Common myeloid progenitor, CD34-positive (primary cell): ENCODE data around the gene ICAM3.

Source experiments
- CTCF ChIA-PET: fragments of 350-600 bp; sonication (Branson Sonifier 250); formaldehyde crosslinking; loops from one replicate; lab custom pipeline; 2021; ENCODE audit warnings: antibody characterized with exemption; lab: Charles Lee
- POLR2A ChIA-PET: fragments of 350-600 bp; sonication (Branson Sonifier 250); formaldehyde crosslinking; loops from one replicate; lab custom pipeline; 2021; ENCODE audit warnings: antibody characterized with exemption; lab: Charles Lee
- DNase-seq, 3 donors: peaks; one replicate each; pipeline versions ENCODE4 v3.0.0 to v3.0.0-alpha.2; 2013
- H3K27ac ChIP-seq, 2 experiments: 1 replicate in 1 of 2; 2 replicates in 1 of 2; pipeline ENCODE4 v1.7.0; 2013; ENCODE audit warnings: inconsistent platforms in 2 of 2, low read length in 2 of 2, mild to moderate bottlenecking in 2 of 2, low read depth in 1 of 2, moderate library complexity in 1 of 2; ENCODE audit not compliant: severe bottlenecking in 2 of 2, insufficient read depth in 1 of 2, poor library complexity in 1 of 2
- H3K27me3 ChIP-seq, 5 experiments: replicated peaks in 2 of 5; 1 replicate in 3 of 5; 2 replicates in 2 of 5; pipeline versions ENCODE4 v1.6.1 to v1.7.0; 2013; ENCODE audit warnings: low read length in 4 of 5, mild to moderate bottlenecking in 2 of 5, moderate library complexity in 2 of 5, inconsistent platforms in 1 of 5; ENCODE audit not compliant: insufficient read depth in 5 of 5, control insufficient read depth in 4 of 5
- H3K36me3 ChIP-seq, 4 experiments: 1 replicate in 2 of 4; 2 replicates in 2 of 4; pipeline versions ENCODE4 v1.6.1 to v1.7.0; 2013; ENCODE audit warnings: low read length in 3 of 4, control low read depth in 1 of 4, mild to moderate bottlenecking in 1 of 4; ENCODE audit not compliant: control insufficient read depth in 4 of 4, insufficient read depth in 4 of 4
- H3K4me1 ChIP-seq, 4 experiments: 1 replicate in 3 of 4; 2 replicates in 1 of 4; pipeline versions ENCODE4 v1.6.1 to v1.7.1; 2013; ENCODE audit warnings: low read length in 3 of 4, mild to moderate bottlenecking in 3 of 4, control low read depth in 1 of 4, inconsistent platforms in 1 of 4, moderate library complexity in 1 of 4; ENCODE audit not compliant: control insufficient read depth in 4 of 4, insufficient read depth in 4 of 4; ENCODE audit errors: control extremely low read depth in 1 of 4
- H3K4me3 ChIP-seq, 7 experiments: 1 replicate in 4 of 7; 2 replicates in 3 of 7; pipeline versions ENCODE4 v1.5.1 to v1.7.0; 2013; ENCODE audit warnings: mild to moderate bottlenecking in 7 of 7, low read length in 6 of 7, moderate library complexity in 6 of 7, inconsistent platforms in 2 of 7, low read depth in 2 of 7, control low read depth in 1 of 7; ENCODE audit not compliant: insufficient read depth in 4 of 7, control insufficient read depth in 1 of 7; ENCODE audit errors: extremely low read depth in 1 of 7
- H3K9me3 ChIP-seq, 5 experiments: 1 replicate in 4 of 5; 2 replicates in 1 of 5; pipeline versions ENCODE4 v1.6.1 to v1.7.1; 2013; ENCODE audit warnings: low read length in 4 of 5, mild to moderate bottlenecking in 2 of 5, inconsistent platforms in 1 of 5, low read depth in 1 of 5, moderate library complexity in 1 of 5; ENCODE audit not compliant: control insufficient read depth in 4 of 5, insufficient read depth in 2 of 5; ENCODE audit errors: control extremely low read depth in 1 of 5
- WGBS: methylation state at CpG from one replicate; pipeline ENCODE4 v1.1.5; 2013; ENCODE audit not compliant: insufficient coverage; 5-methylcytosine and 5-hydroxymethylcytosine counted together

Gene ICAM3

DNA sequence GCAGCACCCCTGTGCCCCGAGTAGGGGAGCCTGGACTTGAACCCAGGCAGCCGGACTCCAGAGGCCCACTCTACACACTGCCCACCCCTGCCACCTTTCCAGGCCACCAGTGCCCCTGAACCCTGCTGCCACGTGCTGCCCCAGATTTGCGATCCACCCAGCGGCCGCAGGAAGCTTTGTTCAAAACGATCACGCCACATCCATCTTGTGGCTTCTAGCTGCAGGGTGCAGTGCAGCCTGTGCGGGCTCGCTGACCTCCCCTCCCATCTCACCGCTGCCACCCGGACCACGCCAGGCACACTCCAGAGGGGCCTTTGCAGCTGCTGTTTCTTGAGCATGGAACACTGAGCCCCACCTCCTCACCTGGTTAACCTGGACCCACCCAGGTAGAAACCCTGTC is 9.9 kb downstream of the ICAM3 start:
- POLR2A ChIA-PET, result interaction anchor here (1.5 kb wide), 1 partner anchor 60 kb away, joined by 5 read pairs; no protein-coding TSS in a partner anchor
- DNase-seq, result no peak

DNA sequence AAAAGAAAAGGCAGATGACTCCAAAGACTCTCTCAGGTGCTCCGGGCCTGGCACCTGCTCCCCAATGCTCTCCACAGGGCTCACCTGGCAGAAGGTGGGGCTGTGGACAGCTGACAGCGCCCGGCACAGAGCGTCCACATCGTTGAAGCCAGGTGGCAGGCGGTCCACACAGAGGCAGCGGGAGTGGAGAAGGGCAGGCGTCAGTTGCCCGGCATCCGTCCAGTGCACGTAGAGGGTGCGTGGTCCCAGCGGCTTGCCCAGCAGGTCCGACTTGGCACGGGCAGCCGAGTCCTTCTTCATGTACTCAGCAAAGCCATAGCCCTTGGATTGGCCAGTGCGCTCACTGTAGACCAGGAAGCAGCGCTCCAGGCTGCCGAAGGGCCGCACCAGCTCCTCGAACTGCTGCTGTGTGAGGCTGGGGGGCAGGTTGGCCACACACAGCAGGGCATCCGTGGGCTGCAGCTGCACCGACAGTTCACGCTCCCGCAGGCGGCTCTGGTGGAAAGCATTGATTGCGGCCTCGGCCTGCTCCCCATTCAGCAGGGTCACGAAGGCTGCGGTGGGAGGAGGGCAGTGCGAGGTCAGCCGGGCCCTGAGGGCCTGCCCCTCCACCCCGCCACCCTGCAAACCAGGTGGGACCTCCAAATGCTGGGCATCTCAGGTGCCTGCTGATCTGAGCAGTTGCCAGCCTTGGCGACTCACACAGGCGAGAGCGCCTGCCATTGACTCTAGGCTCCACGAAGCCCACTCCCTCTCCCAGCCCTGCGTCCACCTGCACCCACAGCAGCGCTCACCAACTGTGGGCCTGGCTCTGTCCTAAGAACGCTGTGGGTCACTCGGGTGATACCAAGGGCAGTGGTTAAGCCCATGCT is 10.6 kb downstream of the ICAM3 start:
- Histone ChIP-seq H3K9me3 (no peaks in the 10 kb centered on the region), H3K4me1 (peaks cover 0 to 17% (median 14%) of the 10 kb centered on the region in 4 experiments), H3K27me3 (no peaks in the 10 kb centered on the region), H3K27ac (no peak overlapping the region), H3K4me3 (no peak overlapping the region), H3K36me3 (peaks cover 19 to 66% (median 50%) of the 10 kb centered on the region in 4 experiments)
- POLR2A ChIA-PET, result interaction anchor here (1.5 kb wide), 1 partner anchor 59 kb away, joined by 5 read pairs; no protein-coding TSS in a partner anchor
- WGBS, result 96% methylated on average over 37 of the region's 41 CpGs
- CTCF ChIA-PET, result interaction anchor here (1.2 kb wide), 1 partner anchor 10 kb away, joined by 5 read pairs; no protein-coding TSS in a partner anchor
- no peak for DNase-seq

More for the DNA sequence above, 9.9 kb downstream of the ICAM3 start:
- H3K36me3 ChIP-seq, result peaks cover 18 to 66% (median 51%) of the 10 kb centered on the region in 4 experiments
- H3K4me3 ChIP-seq, result no peak overlapping the region
- no peak overlapping the region for H3K27ac ChIP-seq
- CTCF ChIA-PET, result interaction anchor here (2.4 kb wide), 1 partner anchor 30 kb away, joined by 6 read pairs; no protein-coding TSS in a partner anchor
- H3K4me1 ChIP-seq, result peaks cover 0 to 24% (median 20%) of the 10 kb centered on the region in 4 experiments
- H3K9me3 ChIP-seq, result no peaks in the 10 kb centered on the region
- WGBS, result 96% methylated on average over 12 of the region's 13 CpGs
- no peaks in the 10 kb centered on the region for H3K27me3 ChIP-seq

DNA sequence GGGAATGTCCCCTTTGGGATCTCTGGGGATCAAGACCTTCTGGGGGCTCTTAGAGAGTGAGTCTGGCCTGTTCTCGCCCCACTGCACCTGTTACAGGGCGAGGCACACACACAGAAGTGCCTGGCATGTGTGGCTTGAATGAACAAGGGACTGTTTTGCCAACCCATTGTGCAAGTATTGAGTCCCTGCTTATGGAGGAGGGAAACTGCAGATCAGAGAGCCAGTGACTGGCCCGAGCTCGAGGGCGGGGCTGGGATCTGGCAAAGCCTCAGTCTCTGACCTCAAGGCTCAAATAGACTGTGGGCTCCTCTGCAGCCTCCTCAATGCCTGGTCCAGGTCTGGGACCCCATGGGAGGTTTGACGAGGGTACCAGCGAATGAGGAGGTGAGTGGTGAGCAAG is 11.6 kb downstream of the ICAM3 start:
- Histone ChIP-seq H3K4me3 (no peak overlapping the region), H3K27me3 (no peaks in the 10 kb centered on the region), H3K27ac (no peak overlapping the region), H3K4me1 (peaks cover 0 to 12% (median 10%) of the 10 kb centered on the region in 4 experiments), H3K36me3 (peaks cover 24 to 75% (median 58%) of the 10 kb centered on the region in 4 experiments), H3K9me3 (no peaks in the 10 kb centered on the region)
- no peak for DNase-seq
- CTCF ChIA-PET, result interaction anchor here (1.2 to 1.3 kb wide), 3 partner anchors 9 to 61 kb away, joined by 3 to 5 read pairs (median 3); no protein-coding TSS in a partner anchor
- 99% methylated on average over 7 of the region's 7 CpGs for WGBS
- POLR2A ChIA-PET, result no interaction called here

GRCh38 chr19:10325732-10326131 is 13.7 kb downstream of the ICAM3 start:
- Histone ChIP-seq H3K27ac (no peak overlapping the region), H3K36me3 (peaks cover 31 to 96% (median 73%) of the 10 kb centered on the region in 4 experiments), H3K4me1 (no peaks in the 10 kb centered on the region), H3K4me3 (no peak overlapping the region), H3K9me3 (no peaks in the 10 kb centered on the region), H3K27me3 (no peaks in the 10 kb centered on the region)
- POLR2A ChIA-PET, result no interaction called here
- CTCF ChIA-PET, result interaction anchor here (0.9 to 1.5 kb wide), 3 partner anchors 19 to 67 kb away, joined by 3 to 4 read pairs (median 3); no protein-coding TSS in a partner anchor
- no peak for DNase-seq
- 100% methylated on average over 3 of the region's 8 CpGs for WGBS

DNA sequence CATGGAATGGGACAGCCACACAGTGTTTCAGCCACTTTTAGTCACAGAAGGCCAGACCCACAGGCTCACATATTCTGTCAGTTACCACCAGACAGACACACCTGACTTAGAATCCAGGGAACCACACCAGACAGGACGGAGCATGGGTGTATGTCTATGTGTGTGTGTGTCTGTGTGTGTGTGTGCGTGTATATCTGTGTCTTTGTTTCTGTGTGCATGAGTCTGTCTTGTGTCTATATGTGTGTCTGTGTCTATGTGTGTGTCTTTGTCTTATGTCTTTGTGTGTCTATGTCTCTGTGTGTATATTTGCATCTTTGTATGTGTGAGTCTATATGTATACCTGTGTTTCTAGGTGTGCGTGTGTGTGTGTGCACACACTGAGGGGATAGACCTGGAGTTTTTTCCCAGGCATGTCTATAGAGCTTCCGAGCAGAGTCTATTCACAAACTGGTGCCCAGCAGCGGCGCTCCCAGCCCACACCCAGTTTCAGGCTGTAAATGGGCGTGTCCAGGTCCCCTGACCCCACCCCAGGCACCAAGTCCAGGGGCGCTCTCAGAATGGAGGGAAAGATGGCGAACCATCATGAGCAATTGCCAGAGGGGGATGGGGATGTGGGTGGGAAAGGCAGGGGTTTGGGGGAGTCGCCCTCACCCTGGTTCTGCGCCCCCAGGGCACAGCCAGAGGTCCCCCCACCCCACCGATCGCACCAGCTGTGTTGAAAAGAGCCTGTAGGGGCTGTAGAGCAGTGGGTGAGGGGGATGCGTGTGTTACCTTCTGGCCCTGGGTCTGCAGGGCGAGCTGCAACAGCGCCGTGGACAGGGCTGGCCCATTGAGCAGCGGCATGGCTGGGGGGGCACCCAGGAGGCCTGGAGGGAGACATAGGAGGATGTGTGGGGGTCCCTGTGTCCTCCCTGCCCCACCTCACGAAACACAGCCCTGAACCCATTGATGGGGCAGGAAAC is 17.3 kb downstream of the ICAM3 start:
- ChIA-PET CTCF (interaction anchor here (0.8 to 1.5 kb wide), 3 partner anchors 12 to 37 kb away, joined by 3 to 4 read pairs (median 3); no protein-coding TSS in a partner anchor), POLR2A (interaction anchor here (1.4 kb wide), 1 partner anchor 12 kb away, joined by 3 read pairs; the partner anchor contains the start of gene RAVER1)
- Histone ChIP-seq H3K36me3 (peaks cover 27 to 89% (median 61%) of the 10 kb centered on the region in 4 experiments), H3K4me3 (no peak overlapping the region), H3K27ac (no peak overlapping the region), H3K9me3 (no peaks in the 10 kb centered on the region), H3K27me3 (no peaks in the 10 kb centered on the region), H3K4me1 (no peaks in the 10 kb centered on the region)
- DNase-seq, result no peak
- WGBS, result 97% methylated on average over 16 of the region's 19 CpGs

GRCh38 chr19:10321417-10321797 is 18.0 kb downstream of the ICAM3 start:
- H3K9me3 ChIP-seq, result no peaks in the 10 kb centered on the region
- no peak for DNase-seq
- H3K4me3 ChIP-seq, result no peak overlapping the region
- no peaks in the 10 kb centered on the region for H3K27me3 ChIP-seq
- WGBS, result 91% methylated on average over 11 of the region's 11 CpGs
- CTCF ChIA-PET, result interaction anchor here (0.7 to 1.5 kb wide), 4 partner anchors 11 to 61 kb away, joined by 3 to 4 read pairs (median 3); partner anchors contain the start of gene ICAM1
- H3K27ac ChIP-seq, result no peak overlapping the region
- H3K36me3 ChIP-seq, result peaks cover 27 to 90% (median 62%) of the 10 kb centered on the region in 4 experiments
- no peaks in the 10 kb centered on the region for H3K4me1 ChIP-seq
- POLR2A ChIA-PET, result interaction anchor here (0.6 to 1.4 kb wide), 2 partner anchors 12 to 53 kb away, joined by 3 read pairs; partner anchors contain the start of gene RAVER1
